GM18868 (cell line): ENCODE measurements around the gene HERC2.

Experiments used
- ATAC-seq: cut with Tn5 transposase; IDR thresholded peaks from one replicate; pipeline ENCODE4 v1.9.1; 2021; ENCODE audit warnings: mild to moderate bottlenecking, moderate library complexity; ENCODE audit not compliant: unreplicated experiment

HERC2 gene

GRCh38 chr15:28114721-28115622 lies 207.0 kb downstream of the HERC2 start:
- ATAC-seq, result no peak

- ATAC-seq, result no peak
These were observed 207.9 kb downstream of the HERC2 start for GRCh38 chr15:28114114-28114455.

GRCh38 chr15:28113394-28114113 lies 208.4 kb downstream of the HERC2 start:
- ATAC-seq, result no peak

- ATAC-seq, result no peak
These were observed 209.0 kb downstream of the HERC2 start for GRCh38 chr15:28112962-28113361.

- no peak for ATAC-seq
These were observed 209.7 kb downstream of the HERC2 start for GRCh38 chr15:28112101-28112760.

- no peak for ATAC-seq
These were observed 210.4 kb downstream of the HERC2 start for GRCh38 chr15:28111543-28111942.

GRCh38 chr15:28110481-28110881 lies 211.5 kb downstream of the HERC2 start:
- ATAC-seq, result no peak

GRCh38 chr15:28109626-28110455 lies 212.1 kb downstream of the HERC2 start:
- ATAC-seq, result no peak

GRCh38 chr15:28107904-28108275 lies 214.1 kb downstream of the HERC2 start:
- peak; percentile 17 for ATAC-seq

GRCh38 chr15:28107111-28107903 lies 214.7 kb downstream of the HERC2 start:
- peak; percentile 37 for ATAC-seq

GRCh38 chr15:28106294-28107110 lies 215.5 kb downstream of the HERC2 start:
- ATAC-seq, result peak; percentile 30

GRCh38 chr15:28105793-28106192 lies 216.2 kb downstream of the HERC2 start:
- no peak for ATAC-seq

- ATAC-seq, result no peak
These were observed 216.7 kb downstream of the HERC2 start for GRCh38 chr15:28105224-28105791.

- ATAC-seq, result no peak
These were observed 217.7 kb downstream of the HERC2 start for GRCh38 chr15:28104326-28104725.

GRCh38 chr15:28103831-28104230 lies 218.1 kb downstream of the HERC2 start:
- no peak for ATAC-seq

GRCh38 chr15:28101983-28102441 lies 220.0 kb downstream of the HERC2 start:
- no peak for ATAC-seq

- no peak for ATAC-seq
These were observed 220.8 kb downstream of the HERC2 start for GRCh38 chr15:28101201-28101600.

GRCh38 chr15:28100516-28101195 lies 221.3 kb downstream of the HERC2 start:
- ATAC-seq, result no peak
